Central memory CD8-positive, alpha-beta T cell (primary cell): Measurements from ENCODE around the gene NAGK.
"Not testable (repeated sequence)": the region's sequence is repeated elsewhere in the genome, so short reads cannot be mapped to it uniquely, and the experiment has no call there.

Experiments used
- ATAC-seq: fragments of 150-1000 bp; cut with Tn5 transposase; replicated peaks from 2 replicates; pipeline ENCODE4 v1.10.0; 2022; ENCODE audit warnings: mild to moderate bottlenecking, moderate FRiP score, moderate number of reproducible peaks; ENCODE audit not compliant: poor library complexity, severe bottlenecking; ENCODE audit errors: extremely low read depth
- DNase-seq, 2 donors: peaks; one replicate each; pipeline ENCODE4 v3.0.0; 2021; ENCODE audit warnings: low spot score in 2 of 2
- H3K27ac Mint-ChIP-seq: one replicate; pipeline ENCODE4 v1.8.0; 2022; ENCODE audit warnings: low read depth, mild to moderate bottlenecking, moderate library complexity, mixed read lengths
- H3K27me3 Mint-ChIP-seq: one replicate; pipeline ENCODE4 v1.8.0; 2022; ENCODE audit warnings: mixed read lengths
- H3K36me3 Mint-ChIP-seq: one replicate; pipeline ENCODE4 v1.8.0; 2022; ENCODE audit warnings: mild to moderate bottlenecking, moderate library complexity, mixed read lengths; ENCODE audit not compliant: insufficient read depth
- H3K4me1 Mint-ChIP-seq: one replicate; pipeline ENCODE4 v1.8.0; 2022; ENCODE audit warnings: mixed read lengths
- H3K4me3 Mint-ChIP-seq: one replicate; pipeline ENCODE4 v1.8.0; 2022; ENCODE audit warnings: mild to moderate bottlenecking, moderate library complexity, mixed read lengths
- H3K9me3 Mint-ChIP-seq: one replicate; pipeline ENCODE4 v1.8.0; 2022; ENCODE audit warnings: mixed read lengths

The NAGK gene

GRCh38 chr2:71102981-71103681 lies 34.7 kb downstream of the NAGK start:
- no peak overlapping the region for H3K27ac Mint-ChIP-seq
- peaks cover 19% of the 10 kb centered on the region for H3K27me3 Mint-ChIP-seq
- no peak for ATAC-seq
- H3K4me1 Mint-ChIP-seq: no peaks in the 10 kb centered on the region
- no peak overlapping the region for H3K4me3 Mint-ChIP-seq
- DNase-seq: no peak
- H3K9me3 Mint-ChIP-seq: no peaks in the 10 kb centered on the region
- H3K36me3 Mint-ChIP-seq: no peaks in the 10 kb centered on the region

- H3K27ac Mint-ChIP-seq: no peak overlapping the region
- ATAC-seq (no peak), DNase-seq (no peak)
- peaks cover 17% of the 10 kb centered on the region for H3K27me3 Mint-ChIP-seq
- no peaks in the 10 kb centered on the region for H3K9me3 Mint-ChIP-seq
- no peak overlapping the region for H3K4me3 Mint-ChIP-seq
- H3K36me3 Mint-ChIP-seq: no peaks in the 10 kb centered on the region
- no peaks in the 10 kb centered on the region for H3K4me1 Mint-ChIP-seq
Observed at GRCh38 chr2:71103809-71104208, 35.4 kb downstream of the NAGK start.

- H3K27me3 Mint-ChIP-seq, DNase-seq, H3K9me3 Mint-ChIP-seq, H3K36me3 Mint-ChIP-seq, H3K4me3 Mint-ChIP-seq, H3K27ac Mint-ChIP-seq, ATAC-seq, H3K4me1 Mint-ChIP-seq: not testable (repeated sequence)
Observed at GRCh38 chr2:71106463-71106862, 38.0 kb downstream of the NAGK start.

GRCh38 chr2:71108091-71108490 lies 39.6 kb downstream of the NAGK start:
- Mint-ChIP-seq H3K36me3 (peaks cover 13% of the 10 kb centered on the region), H3K4me3 (no peak overlapping the region), H3K4me1 (no peaks in the 10 kb centered on the region), H3K9me3 (no peaks in the 10 kb centered on the region), H3K27me3 (no peaks in the 10 kb centered on the region), H3K27ac (peak overlapping the region; percentile 54)
- no peak for ATAC-seq
- no peak for DNase-seq

- DNase-seq: no peak
- Mint-ChIP-seq H3K4me1 (no peaks in the 10 kb centered on the region), H3K9me3 (no peaks in the 10 kb centered on the region), H3K27me3 (no peaks in the 10 kb centered on the region), H3K4me3 (no peak overlapping the region), H3K27ac (no peak overlapping the region), H3K36me3 (peaks cover 25% of the 10 kb centered on the region)
- ATAC-seq: no peak
Observed at GRCh38 chr2:71113843-71114242, 45.4 kb downstream of the NAGK start.

GRCh38 chr2:71117063-71117462 lies 48.6 kb downstream of the NAGK start:
- no peak for ATAC-seq
- no peak for DNase-seq
- H3K4me3 Mint-ChIP-seq: no peak overlapping the region
- H3K27ac Mint-ChIP-seq: no peak overlapping the region
- H3K36me3 Mint-ChIP-seq: peaks cover 26% of the 10 kb centered on the region
- H3K9me3 Mint-ChIP-seq: no peaks in the 10 kb centered on the region
- no peaks in the 10 kb centered on the region for H3K27me3 Mint-ChIP-seq
- peaks cover 11% of the 10 kb centered on the region for H3K4me1 Mint-ChIP-seq

- Mint-ChIP-seq H3K9me3 (no peaks in the 10 kb centered on the region), H3K27ac (no peak overlapping the region), H3K4me1 (peaks cover 16% of the 10 kb centered on the region), H3K36me3 (peaks cover 21% of the 10 kb centered on the region), H3K27me3 (no peaks in the 10 kb centered on the region), H3K4me3 (no peak overlapping the region)
- ATAC-seq (no peak), DNase-seq (no peak)
Observed at GRCh38 chr2:71120195-71120594, 51.7 kb downstream of the NAGK start.

GRCh38 chr2:71121479-71121878 lies 53.0 kb downstream of the NAGK start:
- Mint-ChIP-seq H3K27ac (no peak overlapping the region), H3K27me3 (no peaks in the 10 kb centered on the region), H3K4me1 (peaks cover 16% of the 10 kb centered on the region), H3K4me3 (no peak overlapping the region), H3K9me3 (no peaks in the 10 kb centered on the region), H3K36me3 (peaks cover 21% of the 10 kb centered on the region)
- no peak for ATAC-seq
- no peak for DNase-seq

- no peaks in the 10 kb centered on the region for H3K9me3 Mint-ChIP-seq
- H3K27me3 Mint-ChIP-seq: no peaks in the 10 kb centered on the region
- peaks cover 17% of the 10 kb centered on the region for H3K36me3 Mint-ChIP-seq
- DNase-seq (no peak), ATAC-seq (no peak)
- no peak overlapping the region for H3K27ac Mint-ChIP-seq
- H3K4me3 Mint-ChIP-seq: no peak overlapping the region
- peaks cover 16% of the 10 kb centered on the region for H3K4me1 Mint-ChIP-seq
Observed at GRCh38 chr2:71122387-71123298, 54.2 kb downstream of the NAGK start.

- Mint-ChIP-seq H3K9me3 (no peaks in the 10 kb centered on the region), H3K27me3 (no peaks in the 10 kb centered on the region), H3K27ac (no peak overlapping the region), H3K4me1 (peaks cover 20% of the 10 kb centered on the region), H3K4me3 (no peak overlapping the region), H3K36me3 (peaks cover 13% of the 10 kb centered on the region)
- ATAC-seq (no peak), DNase-seq (no peak)
Observed at GRCh38 chr2:71125506-71126294, 57.3 kb downstream of the NAGK start.

- no peak for DNase-seq
- H3K4me3 Mint-ChIP-seq: no peak overlapping the region
- peaks cover 12% of the 10 kb centered on the region for H3K36me3 Mint-ChIP-seq
- no peaks in the 10 kb centered on the region for H3K9me3 Mint-ChIP-seq
- H3K4me1 Mint-ChIP-seq: peaks cover 20% of the 10 kb centered on the region
- no peak for ATAC-seq
- H3K27ac Mint-ChIP-seq: no peak overlapping the region
- no peaks in the 10 kb centered on the region for H3K27me3 Mint-ChIP-seq
Observed at GRCh38 chr2:71126957-71127356, 58.5 kb downstream of the NAGK start.
